Measurements from ENCODE around the gene RPS6KL1. TPM values are rescaled to one million over a fixed set of nuclear protein-coding genes. Genes with fewer than 3 reads are reported as not detected.

The RPS6KL1 gene, protein sequence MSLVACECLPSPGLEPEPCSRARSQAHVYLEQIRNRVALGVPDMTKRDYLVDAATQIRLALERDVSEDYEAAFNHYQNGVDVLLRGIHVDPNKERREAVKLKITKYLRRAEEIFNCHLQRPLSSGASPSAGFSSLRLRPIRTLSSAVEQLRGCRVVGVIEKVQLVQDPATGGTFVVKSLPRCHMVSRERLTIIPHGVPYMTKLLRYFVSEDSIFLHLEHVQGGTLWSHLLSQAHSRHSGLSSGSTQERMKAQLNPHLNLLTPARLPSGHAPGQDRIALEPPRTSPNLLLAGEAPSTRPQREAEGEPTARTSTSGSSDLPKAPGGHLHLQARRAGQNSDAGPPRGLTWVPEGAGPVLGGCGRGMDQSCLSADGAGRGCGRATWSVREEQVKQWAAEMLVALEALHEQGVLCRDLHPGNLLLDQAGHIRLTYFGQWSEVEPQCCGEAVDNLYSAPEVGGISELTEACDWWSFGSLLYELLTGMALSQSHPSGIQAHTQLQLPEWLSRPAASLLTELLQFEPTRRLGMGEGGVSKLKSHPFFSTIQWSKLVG
- total RNA-seq = 7.9 and 17.7 TPM in 2 replicates

DNA sequence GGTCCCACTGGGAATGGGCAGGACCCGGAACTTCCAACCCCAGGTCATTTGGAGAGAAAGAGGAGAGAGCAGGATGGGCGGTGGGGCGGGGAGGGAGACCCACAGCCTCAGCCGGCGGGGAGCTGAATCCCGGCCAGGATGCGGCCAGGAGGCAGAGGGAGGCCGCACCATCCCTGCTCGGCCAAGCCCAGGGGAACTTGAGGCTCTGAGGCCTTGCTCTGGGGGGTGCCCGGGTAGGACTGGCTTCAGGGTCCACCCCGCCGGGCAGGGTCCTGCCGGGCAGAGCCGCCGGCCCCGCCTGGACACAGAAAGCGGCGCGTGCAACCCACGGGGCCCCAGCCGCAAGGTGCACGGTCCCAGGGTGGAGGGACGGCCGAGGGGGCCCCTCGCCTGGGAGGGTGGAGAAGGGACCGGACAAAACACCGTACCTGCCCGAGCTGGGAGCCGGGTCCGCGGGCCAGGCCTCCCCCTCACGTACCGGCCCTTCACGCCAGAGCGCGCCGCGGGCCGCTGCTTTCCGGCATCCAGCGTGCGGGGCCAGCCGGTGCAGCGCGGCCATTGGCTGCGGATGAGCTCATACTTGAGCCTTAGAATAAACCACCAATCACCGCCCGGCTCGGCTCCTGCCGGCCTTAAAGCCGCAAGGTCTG lies at the start of gene RPS6KL1:
Gene RPS6KL1, minus strand, starts transcription at position 509 of the 650 bp plus-strand sequence. CDS start 1,719 bp downstream, outside the sequence.
- DNase-seq (ENCODE audit: low read depth) = peak; percentile 70

DNA sequence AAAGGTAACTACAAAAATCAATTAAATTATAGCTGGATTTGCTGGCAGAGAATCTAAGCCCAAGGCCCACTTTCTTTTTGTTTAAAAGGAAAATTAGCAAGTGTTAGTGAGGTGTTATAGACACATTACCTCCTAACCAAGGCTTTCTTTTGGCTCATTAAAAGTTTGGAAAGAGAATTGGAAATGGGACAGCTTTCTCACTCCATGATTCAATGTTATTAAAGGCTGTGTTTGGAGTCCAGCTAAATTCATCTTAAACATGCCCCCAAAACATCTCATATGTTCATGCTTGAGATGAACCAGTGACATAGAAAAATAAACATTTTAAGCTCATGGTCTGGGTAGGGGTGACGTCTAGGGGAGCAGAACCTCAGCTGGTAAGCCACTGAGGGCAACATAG lies 45.8 kb upstream of the RPS6KL1 start:
- no peak for DNase-seq (ENCODE audit: low read depth)

DNA sequence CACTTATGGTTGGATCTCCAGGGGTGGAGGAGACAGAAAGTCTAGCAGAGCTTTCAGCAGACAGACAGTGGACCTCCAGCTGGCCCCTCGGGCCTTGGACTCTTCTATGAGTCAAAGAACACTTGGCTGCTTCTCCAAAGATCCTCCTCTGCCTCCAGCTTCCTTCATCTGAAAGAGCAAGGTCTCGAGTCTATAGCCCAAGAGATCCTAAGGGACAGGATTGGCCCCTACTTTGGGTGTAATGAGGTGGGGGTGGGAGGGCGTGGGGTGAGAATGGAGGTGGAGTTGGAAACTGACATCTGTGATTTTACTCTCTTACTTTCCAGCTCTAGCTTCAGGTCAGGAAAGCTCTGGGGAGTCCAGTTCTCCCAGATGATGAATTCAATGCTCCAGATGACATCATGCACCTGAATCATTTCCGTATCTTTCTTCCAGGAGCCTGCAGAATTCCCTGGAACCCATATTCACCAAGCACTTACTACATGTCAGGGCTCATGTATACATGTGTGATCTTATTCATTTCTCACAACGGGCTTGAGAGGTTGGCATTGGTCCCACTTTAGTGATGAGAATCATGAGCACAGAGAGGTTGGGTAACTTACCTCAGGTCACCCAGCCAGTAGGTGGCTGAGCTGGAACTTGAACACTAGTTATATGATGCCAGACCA lies 42.6 kb upstream of the RPS6KL1 start:
- no peak for DNase-seq (ENCODE audit: low read depth)

DNA sequence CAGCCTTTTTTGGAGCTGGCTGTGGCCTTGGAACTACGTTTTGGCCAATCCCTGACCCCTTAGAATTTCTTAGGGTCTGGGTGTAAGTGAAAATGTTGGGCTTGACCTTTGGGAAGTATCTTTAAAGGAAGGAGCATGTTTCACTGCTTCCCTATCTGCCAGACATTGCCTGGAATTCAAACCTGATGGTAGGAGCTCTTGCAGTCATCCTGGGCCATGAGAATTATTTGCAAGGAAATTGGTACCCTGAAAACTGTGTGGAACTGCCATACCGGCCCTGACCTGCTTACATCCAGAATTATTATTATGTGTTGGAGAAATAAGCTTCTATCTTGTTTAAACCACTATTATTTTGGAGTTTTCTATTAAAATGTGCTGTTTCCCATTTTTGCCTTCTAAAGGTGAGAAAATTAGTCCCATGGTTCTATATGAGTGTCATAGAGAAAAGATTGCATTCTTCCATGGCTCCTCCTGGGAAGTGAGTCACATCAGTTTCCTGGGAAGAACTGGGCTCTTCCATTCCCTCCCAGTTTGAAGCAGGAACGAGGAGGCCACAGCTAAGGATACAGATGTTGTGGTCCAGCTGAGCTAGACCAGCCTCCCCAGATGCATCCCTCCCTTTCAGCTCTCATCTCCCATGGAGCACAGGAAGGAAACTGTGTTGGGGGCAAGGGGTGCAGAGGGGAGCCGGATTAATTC lies 41.9 kb upstream of the RPS6KL1 start:
- DNase-seq (ENCODE audit: low read depth) = no peak

DNA sequence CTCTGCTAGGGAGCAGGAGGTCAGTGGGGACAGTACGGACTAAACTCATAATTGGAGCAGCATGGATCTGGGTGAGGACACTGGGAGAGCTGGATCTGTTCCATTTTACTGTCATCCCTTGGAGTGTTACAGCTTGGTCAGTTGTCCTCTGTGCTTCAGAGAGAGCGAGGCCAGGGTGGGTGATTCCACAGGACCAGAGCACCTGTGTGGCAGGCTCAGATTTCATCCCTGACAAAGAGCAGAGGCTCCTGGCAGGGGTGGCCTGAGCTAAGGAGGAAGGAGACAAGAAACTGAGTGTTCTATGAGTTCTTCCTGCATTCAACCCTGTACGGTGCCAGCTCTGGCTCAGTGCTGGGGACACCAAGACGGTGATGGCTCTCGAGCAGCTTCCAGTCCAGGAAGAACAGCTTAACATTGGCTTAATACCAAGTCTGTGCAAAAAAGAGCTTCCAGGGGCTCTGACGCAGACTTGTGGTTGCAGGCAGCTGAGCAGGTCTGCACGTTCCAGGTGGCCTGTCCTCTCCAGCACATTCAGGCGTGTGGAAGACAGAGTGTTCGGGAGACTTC lies 40.7 kb upstream of the RPS6KL1 start:
- peak; percentile 32 for DNase-seq (ENCODE audit: low read depth)

DNA sequence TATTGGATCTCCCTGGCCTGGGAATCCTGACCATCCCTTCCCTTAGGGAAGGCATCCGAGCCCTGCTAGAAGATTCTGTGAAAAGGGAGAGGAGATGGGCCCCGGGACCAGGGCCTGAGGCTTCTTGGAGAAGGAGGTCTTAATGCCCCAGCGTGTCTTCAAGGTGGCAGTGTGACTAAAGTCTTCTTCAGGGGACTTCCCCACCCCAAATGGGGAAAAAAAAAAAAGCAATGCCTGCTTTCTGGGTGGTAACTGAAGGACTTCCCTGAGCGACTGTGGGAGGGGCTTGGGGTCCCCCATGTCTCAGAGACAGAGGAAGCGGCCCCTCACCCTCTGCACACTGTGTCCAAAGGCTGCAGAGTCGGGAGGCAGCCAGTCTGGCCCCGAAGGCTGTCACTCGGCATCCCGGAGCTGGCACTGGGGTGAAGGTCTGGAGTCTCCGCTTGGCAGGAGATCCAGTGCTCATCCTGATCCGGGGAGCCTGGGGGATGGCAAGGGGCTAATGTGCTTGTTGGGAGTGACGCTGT lies 40.2 kb upstream of the RPS6KL1 start:
- no peak for DNase-seq (ENCODE audit: low read depth)

DNA sequence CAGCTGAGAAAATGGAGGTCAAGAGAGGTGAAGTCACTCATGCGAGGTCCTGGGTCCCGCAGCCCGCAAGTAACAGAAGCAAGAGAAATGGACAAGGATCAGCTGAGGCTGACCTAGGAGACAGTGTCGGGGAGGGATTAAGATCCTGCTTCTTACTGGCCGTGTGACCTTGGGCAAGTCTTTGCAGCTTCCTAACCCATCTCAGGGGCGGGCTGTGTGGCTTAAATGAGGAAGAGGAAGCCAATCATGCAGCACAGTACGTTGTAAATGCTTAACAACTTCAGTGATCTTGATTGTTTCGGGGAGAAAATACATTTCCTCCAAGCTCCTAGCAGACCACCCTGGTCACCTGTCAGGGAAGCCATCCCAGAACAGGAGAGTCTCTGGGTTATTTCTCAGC lies 39.4 kb upstream of the RPS6KL1 start:
- DNase-seq (ENCODE audit: low read depth) = no peak

DNA sequence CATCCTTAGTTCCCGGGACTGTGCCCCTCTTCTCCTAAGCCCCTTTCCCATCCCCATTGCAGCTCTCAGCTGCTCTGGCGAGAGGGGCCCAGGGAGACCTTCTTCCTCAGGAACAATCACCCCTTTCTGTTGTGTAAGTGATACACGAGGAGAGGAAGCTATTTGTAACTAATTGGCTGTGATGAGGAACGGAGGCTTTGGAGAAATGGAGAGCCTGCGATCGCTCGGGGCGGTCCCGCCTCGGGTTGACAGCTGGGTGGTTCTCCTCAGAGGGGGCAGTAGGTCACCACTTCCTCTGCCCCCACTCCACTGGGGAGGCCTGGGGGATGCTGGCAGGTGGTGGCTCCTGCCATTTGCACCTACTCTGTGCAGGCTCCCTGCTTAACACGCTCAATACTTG lies 39.0 kb upstream of the RPS6KL1 start:
- no peak for DNase-seq (ENCODE audit: low read depth)

DNA sequence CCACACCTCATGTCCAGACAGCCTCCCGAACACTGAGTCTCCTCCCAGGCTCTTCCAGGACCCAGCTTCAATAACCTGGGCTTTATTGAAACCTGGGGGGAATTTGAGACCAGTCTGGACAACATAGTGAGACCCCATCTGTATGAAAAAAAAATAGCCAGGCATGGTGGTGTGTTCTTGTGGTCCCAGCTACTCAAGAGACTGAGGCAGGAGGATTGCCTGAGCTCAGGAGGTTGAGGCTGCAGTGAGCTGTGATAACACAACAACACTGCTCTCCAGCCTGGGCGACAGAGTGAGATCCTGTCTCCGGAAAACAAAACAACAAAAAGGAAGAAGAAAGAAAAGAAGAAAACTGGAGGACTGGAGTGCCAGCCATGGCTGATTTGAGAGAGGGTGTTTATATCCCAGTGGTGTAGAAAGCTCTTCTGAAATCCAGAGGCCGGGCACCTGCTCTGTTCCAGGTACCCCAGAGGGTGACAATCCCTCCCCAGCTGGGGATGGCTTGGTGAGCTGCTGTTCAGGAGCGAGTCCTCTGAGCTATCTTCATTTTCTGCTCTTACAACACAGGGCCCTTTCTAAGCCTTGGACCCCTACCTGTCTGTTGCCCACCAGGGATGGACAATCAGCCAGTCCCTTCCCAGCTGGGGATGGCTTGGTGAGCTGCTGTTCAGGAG lies 38.3 kb upstream of the RPS6KL1 start:
- DNase-seq (ENCODE audit: low read depth) = no peak

DNA sequence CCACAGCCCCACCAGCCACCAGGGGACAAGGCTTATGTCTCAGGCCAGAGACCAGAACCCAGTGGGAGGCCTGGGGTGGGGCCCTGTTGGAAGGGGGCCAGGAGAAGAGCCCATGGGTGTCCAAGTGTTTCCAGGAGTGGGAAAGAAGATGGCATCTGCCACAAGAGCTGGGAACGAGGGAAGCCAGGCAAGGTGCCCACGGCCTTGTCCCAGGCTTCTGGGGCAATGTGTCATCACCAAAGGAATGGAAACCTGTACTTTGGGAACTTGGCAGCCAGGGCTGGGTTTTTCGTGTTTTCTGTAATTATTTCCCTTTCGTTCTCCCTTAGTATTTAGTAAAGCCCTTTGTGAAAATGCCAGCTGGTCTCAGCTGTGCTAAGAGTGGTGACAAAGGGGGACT lies 37.7 kb upstream of the RPS6KL1 start:
- DNase-seq (ENCODE audit: low read depth) = no peak

DNA sequence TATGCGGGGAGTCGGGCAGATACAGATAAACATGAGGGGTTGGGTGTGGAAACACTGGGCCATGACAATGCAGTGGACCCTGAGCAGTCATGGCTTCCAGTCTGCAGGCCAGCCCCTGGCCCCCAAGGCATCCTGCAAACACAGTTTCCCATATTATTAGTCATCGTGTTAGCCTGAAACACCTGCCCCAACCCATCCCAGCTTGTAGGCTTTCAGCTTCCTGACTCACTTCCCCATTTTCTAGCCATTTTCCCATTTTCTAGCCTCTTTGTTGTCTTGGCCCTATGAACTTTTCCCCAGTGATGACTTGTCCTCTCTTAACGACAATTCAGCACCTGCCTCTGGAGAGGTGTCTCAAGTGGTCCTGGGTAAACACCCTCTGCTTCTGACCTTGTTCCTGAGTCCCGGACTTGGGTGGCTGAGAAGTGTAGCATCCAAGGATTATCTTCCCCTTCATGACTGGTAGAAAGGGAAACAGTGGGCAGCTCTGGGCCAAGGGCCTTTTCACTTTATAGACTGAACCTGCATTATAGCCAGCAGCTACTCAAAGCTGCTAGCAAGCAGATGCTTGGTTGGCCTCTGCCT lies 36.6 kb upstream of the RPS6KL1 start:
- no peak for DNase-seq (ENCODE audit: low read depth)

DNA sequence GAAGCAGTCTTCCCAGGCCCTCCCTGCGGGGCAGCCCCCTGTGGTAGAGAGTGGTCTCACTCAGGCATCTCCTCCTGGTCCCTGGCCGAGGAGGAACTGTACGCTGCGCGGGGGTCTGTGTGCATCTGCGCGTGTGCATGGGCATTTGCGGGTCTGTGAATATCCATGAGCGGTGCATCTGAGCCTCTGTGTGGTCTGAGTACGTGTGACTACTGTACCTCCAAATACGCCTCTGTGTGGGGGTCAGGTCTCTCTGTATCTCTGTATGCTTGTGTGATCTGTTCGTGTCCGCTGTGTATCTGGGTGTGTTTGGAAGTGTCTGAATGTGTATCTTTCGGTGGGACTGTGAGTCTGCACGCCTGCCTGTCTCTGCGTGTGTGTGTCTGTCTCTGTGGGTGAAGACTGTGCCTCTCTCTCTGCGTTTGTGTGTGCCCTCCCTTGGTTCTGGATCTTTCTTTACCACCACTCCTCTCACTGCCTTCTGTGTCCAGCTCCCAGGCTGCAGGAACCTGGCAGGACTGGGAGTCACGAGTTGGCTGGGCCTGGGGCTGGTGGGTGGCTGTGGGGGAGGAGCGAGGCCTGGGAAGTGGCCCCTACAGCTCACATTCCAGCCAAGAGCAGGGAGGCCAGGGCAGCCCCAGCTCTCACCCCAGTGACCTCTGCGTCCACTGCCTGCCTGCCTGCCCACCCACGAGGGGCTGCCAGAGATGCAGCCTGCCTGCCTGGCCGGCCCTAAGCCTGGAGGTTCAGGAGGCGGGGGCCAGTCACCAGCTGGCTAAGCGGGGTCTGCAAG lies 33.4 kb upstream of the RPS6KL1 start:
- DNase-seq (ENCODE audit: low read depth) = no peak

DNA sequence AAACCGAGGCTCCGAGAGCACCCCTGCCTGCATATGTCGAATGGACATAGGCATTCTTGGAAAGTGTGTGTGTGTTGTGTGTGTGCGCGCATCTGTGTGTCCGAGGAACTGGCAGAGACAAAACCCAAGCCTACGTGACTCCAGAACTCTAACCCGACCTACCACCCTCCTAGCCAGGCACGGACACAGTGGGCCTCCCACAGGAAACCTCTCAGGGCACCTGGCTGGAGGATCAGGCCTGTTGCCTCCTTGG lies 32.9 kb upstream of the RPS6KL1 start:
- DNase-seq (ENCODE audit: low read depth) = no peak

DNA sequence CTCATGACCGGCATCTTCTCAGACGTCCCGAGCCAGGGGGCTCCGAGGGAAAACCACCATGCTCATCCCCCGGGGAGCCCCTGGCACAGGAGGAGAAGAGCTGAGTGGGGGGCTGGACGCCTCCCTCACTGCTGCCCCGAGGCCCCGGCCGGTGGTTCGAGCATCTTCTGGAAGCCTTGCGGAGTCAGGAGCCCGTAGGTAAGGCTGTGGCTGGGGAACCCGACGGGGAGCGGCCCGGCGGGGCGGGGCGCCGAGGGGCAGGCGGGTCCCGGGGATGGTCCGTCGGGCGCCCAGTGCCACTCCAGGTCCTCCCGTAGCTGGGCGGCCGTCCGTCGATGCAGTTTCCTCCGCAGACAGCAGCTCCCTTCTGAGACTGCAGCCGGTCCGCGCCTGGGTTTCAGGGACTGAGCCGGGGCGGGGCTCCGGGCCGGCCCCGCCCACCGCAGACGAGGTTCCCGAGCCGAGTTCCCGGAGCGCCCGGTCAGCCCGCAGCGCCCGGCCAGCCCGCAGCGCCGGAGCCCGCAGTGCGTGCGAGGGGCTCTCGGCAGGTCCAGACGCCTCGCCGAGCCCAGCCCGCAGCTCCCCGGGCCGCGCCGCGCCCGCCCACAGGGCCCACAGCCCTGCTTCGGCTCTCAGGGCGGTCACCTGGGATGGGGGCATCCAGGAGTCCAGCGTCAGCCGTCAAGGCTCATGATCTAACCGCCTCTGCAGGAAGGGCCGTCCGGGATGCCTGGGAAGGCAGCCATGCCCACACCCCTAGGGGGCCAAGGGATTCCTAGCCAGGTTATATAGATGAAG lies 32.4 kb upstream of the RPS6KL1 start, which contains the start of gene PGF:
Gene PGF, minus strand, starts transcription at position 369 of the 798 bp plus-strand sequence. Its CDS starts 355 bp downstream, at position 14.
- no peak for DNase-seq (ENCODE audit: low read depth)

DNA sequence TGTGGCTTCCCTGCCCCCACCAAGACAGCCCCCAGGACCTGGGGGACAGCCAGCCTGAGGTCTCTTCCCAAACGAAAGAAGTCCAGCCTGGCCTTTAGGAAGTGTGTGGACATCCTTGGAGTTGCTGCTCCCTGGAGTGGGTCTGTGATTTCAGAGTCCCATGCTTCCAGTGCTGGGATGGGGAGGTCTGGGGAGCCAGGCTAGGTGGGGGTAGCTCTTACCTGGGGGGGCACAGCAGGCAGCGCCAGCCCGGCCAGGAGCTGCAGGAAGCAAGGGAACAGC lies 31.8 kb upstream of the RPS6KL1 start:
- DNase-seq (ENCODE audit: low read depth) = no peak

DNA sequence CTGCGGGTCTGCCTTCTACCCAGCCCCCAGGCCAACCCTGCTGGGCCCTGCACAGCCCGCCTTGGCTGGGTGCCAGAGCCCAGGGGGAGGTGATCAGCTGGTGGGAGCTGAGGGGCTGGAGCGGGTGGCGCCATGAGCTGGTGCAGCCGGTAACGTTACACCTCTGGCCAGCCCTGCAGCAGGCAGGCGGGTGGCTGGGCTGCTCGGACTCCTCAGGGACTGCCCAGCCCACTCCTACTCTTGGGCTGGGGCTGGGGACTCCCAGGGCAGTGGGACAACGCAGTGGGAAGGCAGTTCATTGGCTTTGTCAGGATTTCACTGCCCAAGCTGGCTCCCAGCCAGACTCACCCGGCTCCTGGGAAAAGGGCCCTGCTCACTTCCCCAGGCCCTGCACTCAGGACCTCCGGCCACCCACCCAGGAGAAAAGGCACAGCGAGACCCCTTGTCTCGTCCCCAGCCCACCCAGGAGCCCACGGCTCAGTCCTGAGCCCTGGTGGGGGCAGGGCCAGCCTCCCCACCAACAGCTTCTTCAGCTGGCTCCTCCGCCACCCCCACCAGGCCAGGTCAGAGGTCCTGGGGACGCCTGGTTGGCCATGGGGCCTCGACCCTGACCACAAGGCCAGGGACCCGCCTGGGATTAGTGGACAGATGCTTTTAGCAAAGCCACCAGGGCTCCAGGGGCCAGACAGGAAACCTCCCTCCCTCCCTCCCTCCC lies 31.3 kb upstream of the RPS6KL1 start:
- DNase-seq (ENCODE audit: low read depth) = no peak

DNA sequence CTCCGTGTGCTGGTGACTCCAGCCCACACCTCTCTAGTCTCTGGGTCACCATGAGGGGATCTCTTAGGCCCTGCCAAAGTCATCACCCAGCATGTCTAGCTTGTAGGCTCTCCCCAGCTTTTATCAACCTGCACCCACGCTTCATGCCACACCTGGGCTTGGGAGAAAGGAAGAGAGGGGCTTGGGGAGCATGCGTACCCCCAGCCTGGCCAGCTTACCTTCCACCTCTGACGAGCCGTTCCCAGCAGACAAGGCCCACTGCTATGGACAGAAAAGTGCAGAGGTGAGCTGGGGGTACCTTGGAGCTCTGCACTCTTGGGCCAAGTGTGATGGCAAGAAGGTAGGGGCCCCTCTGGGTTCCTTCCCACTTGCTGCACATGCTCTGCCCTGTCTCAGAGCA lies 30.6 kb upstream of the RPS6KL1 start:
- no peak for DNase-seq (ENCODE audit: low read depth)

DNA sequence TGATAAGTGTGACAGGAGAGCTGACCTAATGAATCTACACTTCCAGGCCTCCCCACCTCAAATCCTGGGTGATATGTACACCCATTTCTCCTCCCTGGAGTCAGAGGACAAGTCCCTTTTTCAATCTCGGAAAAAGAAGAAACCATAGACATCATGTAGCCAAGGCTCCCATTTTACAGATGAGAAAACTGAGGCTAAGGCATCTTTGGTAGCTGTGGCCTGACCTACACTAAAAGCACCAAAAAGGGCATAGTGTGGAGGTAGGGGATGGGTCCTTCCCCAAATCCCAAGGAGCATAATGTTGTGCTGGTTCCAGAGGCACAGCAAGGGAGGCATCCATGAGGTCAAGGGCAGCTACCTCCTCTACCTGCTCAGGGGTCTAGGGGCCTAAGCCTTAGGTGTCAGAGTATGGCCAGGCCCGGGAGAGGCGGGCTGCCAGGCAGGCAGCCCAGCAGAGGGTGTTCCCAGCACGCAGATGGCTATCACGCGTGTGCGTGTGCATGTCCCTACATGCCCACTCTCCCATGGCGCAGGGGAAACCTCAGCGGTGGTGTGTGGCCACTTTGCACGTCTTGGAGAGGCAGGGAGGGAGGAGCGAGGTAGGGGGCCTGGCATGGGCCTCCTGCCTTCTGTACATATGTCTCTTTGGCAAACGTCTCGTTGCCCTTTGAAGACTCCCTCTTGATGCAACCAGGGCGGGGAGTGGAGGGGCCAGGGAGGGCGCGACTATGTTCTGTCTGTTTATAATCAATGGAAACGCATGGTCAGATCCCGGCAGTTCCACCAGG lies 29.8 kb upstream of the RPS6KL1 start:
- no peak for DNase-seq (ENCODE audit: low read depth)

Data from renal cortical epithelial cell (primary cell).